Endothelial cell of umbilical vein (primary cell): Measurements from ENCODE around the gene ATP6V1B1. TPM values are rescaled to one million over a fixed set of nuclear protein-coding genes. Genes with fewer than 3 reads are reported as not detected.

Source experiments
- BruUV-seq: library from RNA; stranded (reverse); fragments of 400-500 nt; replicated peaks from 2 replicates; lab custom pipeline; 2021; lab: Mats Ljungman, UMichigan
- CTCF ChIA-PET: fragments of 300-600, 350-600 bp; sonication (Branson Sonifier 250); formaldehyde crosslinking; loops from one replicate; lab custom pipeline; 2021; ENCODE audit warnings: antibody characterized with exemption, inconsistent platforms; lab: Charles Lee
- POLR2A ChIA-PET: fragments of 300-600, 350-600 bp; sonication (Branson Sonifier 250); formaldehyde crosslinking; loops from one replicate; lab custom pipeline; 2021; ENCODE audit warnings: antibody characterized with exemption, inconsistent platforms; lab: Charles Lee
- DNase-seq: peaks from one replicate; pipeline ENCODE4 v3.0.0-alpha.2; 2011; ENCODE audit warnings: low read depth, low spot score
- FAIRE-seq: peaks from 2 replicates; lab custom pipeline; 2011; peaks lifted over from hg19 to GRCh38; lab: Jason Lieb, UNC
- H2AFZ ChIP-seq: 2 replicates; pipeline ENCODE4 v1.6.0; 2012; ENCODE audit warnings: low read depth, low read length, control low read depth, inconsistent platforms
- H3K27ac ChIP-seq: 2 replicates; pipeline ENCODE4 v1.5.1; 2011; ENCODE audit warnings: low read depth, mild to moderate bottlenecking, control low read depth, low read length, moderate library complexity; ENCODE audit not compliant: insufficient read depth
- H3K27me3 ChIP-seq, 2 experiments: 2 replicates each; pipeline versions ENCODE4 v1.6.0 to v1.6.1; 2011; ENCODE audit warnings: low read length in 2 of 2, mixed read lengths in 1 of 2; ENCODE audit not compliant: control insufficient read depth in 2 of 2, insufficient read depth in 2 of 2
- H3K36me3 ChIP-seq, 2 experiments: 2 replicates in 1 of 2; 3 replicates in 1 of 2; pipeline ENCODE4 v1.5.1; 2011; ENCODE audit warnings: low read length in 2 of 2, mild to moderate bottlenecking in 1 of 2, moderate library complexity in 1 of 2; ENCODE audit not compliant: control insufficient read depth in 2 of 2, insufficient read depth in 2 of 2; ENCODE audit errors: extremely low read depth in 1 of 2
- H3K4me1 ChIP-seq: 3 replicates; pipeline ENCODE4 v1.5.1; 2011; ENCODE audit warnings: mild to moderate bottlenecking, low read length; ENCODE audit not compliant: control insufficient read depth, insufficient read depth; ENCODE audit errors: extremely low read depth
- H3K4me2 ChIP-seq: 2 replicates; pipeline ENCODE4 v1.6.1; 2011; ENCODE audit warnings: low read length, control low read depth, mixed read lengths; ENCODE audit not compliant: insufficient read depth
- H3K4me3 ChIP-seq, 3 experiments: fragments of 200-600 bp in 1 of 3; sonication (generic), shearing (Covaris generic) in 1 of 3; replicated peaks in 1 of 3; 2 replicates each; pipeline ENCODE4 v1.5.1; 2011 to 2016; ENCODE audit warnings: control low read depth in 3 of 3, low read length in 3 of 3, mild to moderate bottlenecking in 2 of 3, inconsistent platforms in 1 of 3, low read depth in 1 of 3, moderate library complexity in 1 of 3; ENCODE audit not compliant: insufficient read depth in 1 of 3
- H3K79me2 ChIP-seq: 2 replicates; pipeline ENCODE4 v1.6.0; 2012; ENCODE audit warnings: low read length, inconsistent platforms; ENCODE audit not compliant: control insufficient read depth, insufficient read depth
- H3K9ac ChIP-seq: replicated peaks from 2 replicates; pipeline ENCODE3; 2011; ENCODE audit warnings: low read length, control low read depth; ENCODE audit not compliant: insufficient read depth; ENCODE audit errors: extremely low read depth
- H3K9me1 ChIP-seq: replicated peaks from 3 replicates; pipeline ENCODE4 v1.6.0; 2011; ENCODE audit warnings: mild to moderate bottlenecking, low read length; ENCODE audit not compliant: control insufficient read depth, insufficient read depth; ENCODE audit errors: extremely low read depth
- H3K9me3 ChIP-seq: replicated peaks from 2 replicates; pipeline ENCODE4 v1.5.1; 2012; ENCODE audit warnings: low read length, inconsistent platforms; ENCODE audit not compliant: control insufficient read depth, insufficient read depth
- H4K20me1 ChIP-seq: replicated peaks from 2 replicates; pipeline ENCODE3; 2011; ENCODE audit warnings: mild to moderate bottlenecking, low read length; ENCODE audit not compliant: control insufficient read depth, insufficient read depth; ENCODE audit errors: extremely low read depth
- EZH2 ChIP-seq: IDR thresholded peaks from 2 replicates; pipeline ENCODE4 v1.6.1; 2012; ENCODE audit warnings: borderline replicate concordance, low read depth, mild to moderate bottlenecking, moderate library complexity, low read length, inconsistent platforms; ENCODE audit not compliant: severe bottlenecking
- FOS ChIP-seq: IDR thresholded peaks from 2 replicates; pipeline ENCODE4 v1.6.1; 2011; ENCODE audit warnings: mild to moderate bottlenecking, low read length, moderate library complexity, borderline replicate concordance; ENCODE audit not compliant: insufficient read depth
- GATA2 ChIP-seq: IDR thresholded peaks from 2 replicates; pipeline ENCODE4 v1.7.0; 2011; ENCODE audit warnings: low read depth, mild to moderate bottlenecking, moderate library complexity, mixed read lengths, low read length; ENCODE audit not compliant: insufficient read length, insufficient read depth
- JUN ChIP-seq: IDR thresholded peaks from 2 replicates; pipeline ENCODE4 v1.6.1; 2011; ENCODE audit warnings: borderline replicate concordance, low read depth; ENCODE audit not compliant: insufficient read length, insufficient read depth
- MYC ChIP-seq: IDR thresholded peaks from one replicate; pipeline ENCODE4 v1.6.1; 2011; ENCODE audit warnings: mild to moderate bottlenecking, low read depth, low read length
- POLR2A ChIP-seq: IDR thresholded peaks from 2 replicates; pipeline ENCODE4 v1.6.1; 2012; ENCODE audit warnings: low read depth, mild to moderate bottlenecking, control low read depth, low read length
- POLR2AphosphoS5 ChIP-seq: IDR thresholded peaks from 2 replicates; pipeline ENCODE4 v1.6.1; 2012; ENCODE audit warnings: low read depth, mild to moderate bottlenecking, control low read depth, low read length, moderate library complexity; ENCODE audit not compliant: insufficient read depth
- dilution Hi-C: fragments of 300-500 bp; cut with MboI; formaldehyde crosslinking; loops from one replicate; pipeline ENCODE4 v1.15.0; 2019; ENCODE audit warnings: low sequenced_read_pairs; ENCODE audit not compliant: extremely low pct_ligation_motif_present
- intact Hi-C: fragments of 100-400 bp; cut with micrococcal nuclease; formaldehyde crosslinking; loops from one replicate; pipeline ENCODE4 v1.10.0; 2022
- polyA plus RNA-seq, 4 experiments: library from polyadenylated mRNA; depleted of rRNA in 3 of 4; stranded (reverse) in 3 of 4; unstranded in 1 of 4; fragments of >200 nt; gene quantifications; 2 replicates each; pipeline versions ENCODE4 v1.2.1 to v1.2.3, GENCODE V29; 2011 to 2012; ENCODE audit warnings: missing spikeins in 1 of 4
- total RNA-seq: library from RNA; stranded (reverse); gene quantifications from 2 replicates; pipeline ENCODE4 v1.2.3, GENCODE V29; 2021
- TF ChIP-seq, protein P1 (sequence below), 2 donors: IDR thresholded peaks; 1 replicate in 1 of 2; 2 replicates in 1 of 2; pipeline ENCODE4 v1.5.1; 2011; ENCODE audit warnings: low read length in 2 of 2, mild to moderate bottlenecking in 2 of 2, moderate library complexity in 2 of 2, control low read depth in 1 of 2, inconsistent platforms in 1 of 2, low read depth in 1 of 2; ENCODE audit not compliant: insufficient read depth in 1 of 2; ENCODE audit errors: extremely low read depth in 1 of 2
- TF ChIP-seq, protein P2 (sequence below): IDR thresholded peaks from 2 replicates; pipeline ENCODE4 v1.6.1; 2011; ENCODE audit not compliant: insufficient read depth, insufficient read length

Gene ATP6V1B1
- total and polyA plus RNA-seq, 2 donors (not counting 3 experiments of a cell fraction or from before 2014, with no cell fraction given): 0.77 TPM; not detected in 1

DNA sequence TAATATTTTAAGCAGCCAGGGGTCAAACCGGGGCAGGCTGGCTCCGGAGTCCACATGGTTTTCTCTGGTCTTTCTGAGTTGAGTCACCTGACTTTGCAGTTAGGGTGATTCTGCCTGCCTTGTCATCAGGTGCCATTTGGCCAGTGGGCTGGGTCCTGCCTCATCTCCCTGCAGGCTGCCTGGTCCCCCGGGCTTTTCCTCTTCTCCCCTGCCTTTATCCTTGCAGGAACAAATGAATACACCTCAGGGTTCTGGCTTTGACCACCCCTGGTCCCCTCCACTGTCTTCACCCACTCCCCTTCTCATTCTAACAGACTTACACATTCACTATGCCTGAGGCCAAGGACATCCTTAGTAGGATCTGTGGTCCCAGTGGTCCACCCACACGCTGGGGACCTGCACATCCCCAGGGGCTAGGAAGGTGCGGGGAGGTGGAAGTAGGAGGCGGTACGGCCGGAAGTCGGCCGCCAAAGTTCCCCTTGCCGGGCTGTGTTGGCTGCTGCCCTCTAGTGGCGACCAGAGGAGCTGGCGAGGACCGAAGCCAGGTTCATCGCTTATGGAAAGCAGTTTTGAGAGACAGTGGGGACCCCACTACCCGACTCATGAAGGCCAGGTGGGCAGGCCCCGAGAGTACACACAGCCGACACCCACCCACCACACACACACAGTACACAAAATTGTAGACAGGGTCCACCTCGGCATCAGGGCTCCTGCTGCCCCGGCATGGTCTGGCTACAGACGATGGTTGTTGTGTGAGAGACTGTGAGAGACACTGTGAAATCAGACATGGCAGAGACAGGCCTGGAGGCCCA is 65.3 kb downstream of the ATP6V1B1 start:
- ChIA-PET POLR2A (no interaction called here), CTCF (interaction anchor here (0.6 to 3.6 kb wide), 26 partner anchors 9 to 1148 kb away, joined by 3 to 65 read pairs (median 5); partner anchors contain the start of genes ANKRD53, FIGLA, NAGK and ZNF638)
- H3K36me3 ChIP-seq: no peaks in the 10 kb centered on the region
- no peaks in the 10 kb centered on the region for H4K20me1 ChIP-seq
- TF ChIP-seq, protein P1, sequence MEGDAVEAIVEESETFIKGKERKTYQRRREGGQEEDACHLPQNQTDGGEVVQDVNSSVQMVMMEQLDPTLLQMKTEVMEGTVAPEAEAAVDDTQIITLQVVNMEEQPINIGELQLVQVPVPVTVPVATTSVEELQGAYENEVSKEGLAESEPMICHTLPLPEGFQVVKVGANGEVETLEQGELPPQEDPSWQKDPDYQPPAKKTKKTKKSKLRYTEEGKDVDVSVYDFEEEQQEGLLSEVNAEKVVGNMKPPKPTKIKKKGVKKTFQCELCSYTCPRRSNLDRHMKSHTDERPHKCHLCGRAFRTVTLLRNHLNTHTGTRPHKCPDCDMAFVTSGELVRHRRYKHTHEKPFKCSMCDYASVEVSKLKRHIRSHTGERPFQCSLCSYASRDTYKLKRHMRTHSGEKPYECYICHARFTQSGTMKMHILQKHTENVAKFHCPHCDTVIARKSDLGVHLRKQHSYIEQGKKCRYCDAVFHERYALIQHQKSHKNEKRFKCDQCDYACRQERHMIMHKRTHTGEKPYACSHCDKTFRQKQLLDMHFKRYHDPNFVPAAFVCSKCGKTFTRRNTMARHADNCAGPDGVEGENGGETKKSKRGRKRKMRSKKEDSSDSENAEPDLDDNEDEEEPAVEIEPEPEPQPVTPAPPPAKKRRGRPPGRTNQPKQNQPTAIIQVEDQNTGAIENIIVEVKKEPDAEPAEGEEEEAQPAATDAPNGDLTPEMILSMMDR (IDR thresholded peaks at IDR 0.05; ENCODE audit: extremely low read depth in 1 of 2, insufficient read depth in 1 of 2, low read depth in 1 of 2, low read length in 2 of 2): peak; percentile 95 to 97
- TF ChIP-seq, protein P2, sequence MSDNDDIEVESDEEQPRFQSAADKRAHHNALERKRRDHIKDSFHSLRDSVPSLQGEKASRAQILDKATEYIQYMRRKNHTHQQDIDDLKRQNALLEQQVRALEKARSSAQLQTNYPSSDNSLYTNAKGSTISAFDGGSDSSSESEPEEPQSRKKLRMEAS: no peak
- H3K27me3 ChIP-seq: peaks cover 4 to 5% of the 10 kb centered on the region in 2 experiments
- H3K4me1 ChIP-seq: no peaks in the 10 kb centered on the region
- H3K9me3 ChIP-seq: no peaks in the 10 kb centered on the region
- H2AFZ ChIP-seq: peak overlapping the region; percentile 96
- FAIRE-seq: peak; percentile 78
- intact Hi-C loops: loop anchor here (1.0 kb wide), 1 partner anchor 36 kb away; no protein-coding TSS in a partner anchor
- H3K4me3 ChIP-seq: no peak overlapping the region
- no peak overlapping the region for H3K4me2 ChIP-seq
- H3K9me1 ChIP-seq: no peaks in the 10 kb centered on the region
- BruUV-seq: no TSS peak
- H3K9ac ChIP-seq: no peak overlapping the region
- no peak overlapping the region for H3K27ac ChIP-seq
- dilution Hi-C loops: no loop called here
- DNase-seq: peak; percentile 43
- no peaks in the 10 kb centered on the region for H3K79me2 ChIP-seq

DNA sequence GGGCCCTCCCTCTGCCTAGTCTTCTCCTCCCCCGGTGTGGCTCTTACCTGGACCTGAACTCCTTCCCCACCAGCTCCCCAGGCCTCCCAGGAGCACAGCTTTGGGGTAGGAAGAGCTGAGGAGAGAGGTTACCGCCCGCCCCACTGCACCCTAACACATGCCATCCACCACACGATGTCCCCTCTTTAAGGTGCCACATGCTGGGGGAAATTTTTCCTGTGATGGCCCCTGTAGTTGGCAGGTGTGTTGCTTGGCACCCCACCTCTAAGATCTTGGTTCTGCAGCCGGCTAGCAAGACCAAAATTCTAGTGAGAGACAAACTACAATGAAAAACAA is 65.9 kb downstream of the ATP6V1B1 start:
- H4K20me1 ChIP-seq: no peaks in the 10 kb centered on the region
- intact Hi-C loops (loop anchor here (1.0 kb wide), 1 partner anchor 36 kb away; no protein-coding TSS in a partner anchor), dilution Hi-C loops (no loop called here)
- H3K4me1 ChIP-seq: no peaks in the 10 kb centered on the region
- H3K27me3 ChIP-seq: peaks cover 4 to 5% of the 10 kb centered on the region in 2 experiments
- DNase-seq (no peak), FAIRE-seq (no peak)
- no peak overlapping the region for H3K9ac ChIP-seq
- H3K27ac ChIP-seq: no peak overlapping the region
- BruUV-seq: no TSS peak
- no peaks in the 10 kb centered on the region for H3K9me3 ChIP-seq
- H3K4me3 ChIP-seq: no peak overlapping the region
- CTCF ChIA-PET: interaction anchor here (0.6 to 3.6 kb wide), 26 partner anchors 9 to 1147 kb away, joined by 3 to 65 read pairs (median 5); partner anchors contain the start of genes ANKRD53, FIGLA, NAGK and ZNF638
- no peaks in the 10 kb centered on the region for H3K9me1 ChIP-seq
- no peaks in the 10 kb centered on the region for H3K36me3 ChIP-seq
- H3K4me2 ChIP-seq: no peak overlapping the region
- TF ChIP-seq, protein P2: no peak
- TF ChIP-seq POLR2A (no peak), JUN (no peak), POLR2AphosphoS5 (no peak), MYC (no peak), GATA2 (no peak), EZH2 (no peak), FOS (no peak)
- TF ChIP-seq, protein P1 (IDR thresholded peaks at IDR 0.05; ENCODE audit: extremely low read depth in 1 of 2, insufficient read depth in 1 of 2, low read depth in 1 of 2, low read length in 2 of 2): no peak
- no peaks in the 10 kb centered on the region for H3K79me2 ChIP-seq
- POLR2A ChIA-PET: no interaction called here
- no peak overlapping the region for H2AFZ ChIP-seq
